Measurements from ENCODE around the gene C12orf57.

Gene C12orf57

GRCh38 chr12:6966351-6966750, 22.5 kb downstream of the C12orf57 start:
- DNase-seq, result no peak

GRCh38 chr12:6967651-6968100, 23.9 kb downstream of the C12orf57 start:
- DNase-seq, result no peak

- DNase-seq, result no peak
Observed at GRCh38 chr12:6968426-6968825, 24.6 kb downstream of the C12orf57 start.

- DNase-seq, result no peak
Observed at GRCh38 chr12:6970096-6970527, 26.3 kb downstream of the C12orf57 start.

- no peak for DNase-seq
Observed at GRCh38 chr12:6974180-6974579, 30.4 kb downstream of the C12orf57 start.

- no peak for DNase-seq
Observed at GRCh38 chr12:6975297-6976032, 31.6 kb downstream of the C12orf57 start.

GRCh38 chr12:6977653-6978052, 33.8 kb downstream of the C12orf57 start:
- no peak for DNase-seq

GRCh38 chr12:6978188-6978587, 34.4 kb downstream of the C12orf57 start:
- no peak for DNase-seq

- no peak for DNase-seq
Observed at GRCh38 chr12:6978611-6979011, 34.8 kb downstream of the C12orf57 start.

GRCh38 chr12:6979021-6979420, 35.2 kb downstream of the C12orf57 start:
- no peak for DNase-seq

- DNase-seq, result no peak
Observed at GRCh38 chr12:6979453-6979852, 35.6 kb downstream of the C12orf57 start.

- DNase-seq, result no peak
Observed at GRCh38 chr12:6980075-6980474, 36.3 kb downstream of the C12orf57 start.

- no peak for DNase-seq
Observed at GRCh38 chr12:6980740-6981139, 36.9 kb downstream of the C12orf57 start.

GRCh38 chr12:6981152-6982052, 37.6 kb downstream of the C12orf57 start:
- DNase-seq, result no peak

- DNase-seq, result no peak
Observed at GRCh38 chr12:6982532-6982931, 38.7 kb downstream of the C12orf57 start.

GRCh38 chr12:6987956-6988553, 44.2 kb downstream of the C12orf57 start:
- no peak for DNase-seq

Measured in MV-4-11 (cell line).